Mesenchymal stem cell (in vitro differentiated cells and primary cell): ENCODE results near the gene KBTBD12.
"Not testable (repeated sequence)": the region's sequence is repeated elsewhere in the genome, so short reads cannot be mapped to it uniquely, and the experiment has no call there.

Experiments
- DNase-seq: peaks from one replicate; pipeline ENCODE4 v3.0.0-alpha.2; 2013
- H2AFZ ChIP-seq: one replicate; pipeline ENCODE4 v1.6.1; 2013; ENCODE audit warnings: low read depth, mild to moderate bottlenecking, control low read depth, inconsistent platforms, low read length, moderate library complexity
- H2AK5ac ChIP-seq: 2 replicates; pipeline ENCODE4 v1.6.1; 2013; ENCODE audit warnings: low read length, moderate library complexity, mild to moderate bottlenecking, inconsistent platforms; ENCODE audit not compliant: severe bottlenecking
- H2BK120ac ChIP-seq: one replicate; pipeline ENCODE4 v1.6.1; 2013; ENCODE audit warnings: low read depth, mild to moderate bottlenecking, inconsistent platforms, low read length, moderate library complexity
- H2BK12ac ChIP-seq, 2 experiments: one replicate each; pipeline ENCODE4 v1.6.1; 2013; ENCODE audit warnings: inconsistent platforms in 2 of 2, low read length in 2 of 2, mild to moderate bottlenecking in 2 of 2, moderate library complexity in 2 of 2, control low read depth in 1 of 2
- H2BK15ac ChIP-seq: one replicate; pipeline ENCODE4 v1.6.1; 2013; ENCODE audit warnings: mild to moderate bottlenecking, low read depth, inconsistent platforms; ENCODE audit not compliant: poor library complexity, severe bottlenecking
- H2BK5ac ChIP-seq: 2 replicates; pipeline ENCODE4 v1.6.1; 2013; ENCODE audit warnings: low read depth, mild to moderate bottlenecking, low read length, control low read depth, inconsistent platforms; ENCODE audit not compliant: poor library complexity, severe bottlenecking
- H3K14ac ChIP-seq, 2 experiments: one replicate each; pipeline ENCODE4 v1.6.1; 2013; ENCODE audit warnings: inconsistent platforms in 2 of 2, low read length in 2 of 2, control low read depth in 1 of 2, mild to moderate bottlenecking in 1 of 2, moderate library complexity in 1 of 2
- H3K18ac ChIP-seq, 2 experiments: one replicate each; pipeline ENCODE4 v1.6.1; 2013; ENCODE audit warnings: inconsistent platforms in 2 of 2, low read length in 2 of 2, control low read depth in 1 of 2, low read depth in 1 of 2, mild to moderate bottlenecking in 1 of 2
- H3K23ac ChIP-seq, 2 experiments: one replicate each; pipeline ENCODE4 v1.6.1; 2013; ENCODE audit warnings: inconsistent platforms in 2 of 2, low read length in 2 of 2, mild to moderate bottlenecking in 2 of 2, moderate library complexity in 2 of 2, control low read depth in 1 of 2
- H3K27ac ChIP-seq: 2 replicates; pipeline ENCODE4 v1.5.1; 2013; ENCODE audit warnings: mild to moderate bottlenecking, moderate library complexity, low read length, control low read depth, inconsistent platforms; ENCODE audit not compliant: poor library complexity, severe bottlenecking
- H3K27me3 ChIP-seq, 2 experiments: 2 replicates each; pipeline versions ENCODE4 v1.6.1 to v1.7.0; 2013; ENCODE audit warnings: low read length in 2 of 2, mild to moderate bottlenecking in 2 of 2, moderate library complexity in 2 of 2, control low read depth in 1 of 2, inconsistent platforms in 1 of 2; ENCODE audit not compliant: control insufficient read depth in 1 of 2, insufficient read depth in 1 of 2
- H3K36me3 ChIP-seq, 2 experiments: 2 replicates each; pipeline versions ENCODE4 v1.6.1 to v1.7.0; 2013; ENCODE audit warnings: low read length in 2 of 2, control low read depth in 1 of 2, inconsistent platforms in 1 of 2, low read depth in 1 of 2, mild to moderate bottlenecking in 1 of 2; ENCODE audit not compliant: insufficient read depth in 2 of 2, control insufficient read depth in 1 of 2
- H3K4ac ChIP-seq, 2 experiments: one replicate each; pipeline ENCODE4 v1.6.1; 2013; ENCODE audit warnings: inconsistent platforms in 2 of 2, low read length in 2 of 2, mild to moderate bottlenecking in 2 of 2, moderate library complexity in 2 of 2, control low read depth in 1 of 2, low read depth in 1 of 2
- H3K4me1 ChIP-seq: 2 replicates; pipeline ENCODE4 v1.6.1; 2013; ENCODE audit warnings: low read depth, low read length, control low read depth; ENCODE audit not compliant: control insufficient read depth, insufficient read depth
- H3K4me2 ChIP-seq: 2 replicates; pipeline ENCODE4 v1.6.1; 2013; ENCODE audit warnings: low read length, mild to moderate bottlenecking, inconsistent platforms; ENCODE audit not compliant: poor library complexity, severe bottlenecking
- H3K4me3 ChIP-seq, 2 experiments: 2 replicates each; pipeline versions ENCODE4 v1.5.1 to v1.7.0; 2013; ENCODE audit warnings: low read length in 2 of 2, mild to moderate bottlenecking in 2 of 2, control low read depth in 1 of 2, low read depth in 1 of 2; ENCODE audit not compliant: insufficient read depth in 1 of 2
- H3K79me1 ChIP-seq: replicated peaks from 2 replicates; pipeline ENCODE4 v1.6.1; 2013; ENCODE audit warnings: mild to moderate bottlenecking, control low read depth, low read length, inconsistent platforms; ENCODE audit not compliant: poor library complexity, severe bottlenecking
- H3K9ac ChIP-seq: 2 replicates; pipeline ENCODE4 v1.7.0; 2013; ENCODE audit warnings: mild to moderate bottlenecking, low read length, moderate library complexity
- H3K9me3 ChIP-seq: 2 replicates; pipeline ENCODE4 v1.7.0; 2013; ENCODE audit warnings: mild to moderate bottlenecking, low read length; ENCODE audit not compliant: control insufficient read depth
- H4K8ac ChIP-seq: one replicate; pipeline ENCODE4 v1.6.1; 2013; ENCODE audit warnings: inconsistent platforms, mild to moderate bottlenecking, low read length, moderate library complexity
- H4K91ac ChIP-seq: one replicate; pipeline ENCODE4 v1.6.1; 2013; ENCODE audit warnings: mild to moderate bottlenecking, low read length, inconsistent platforms
- WGBS: methylation state at CpG from one replicate; pipeline ENCODE4 v1.1.7; 2013; ENCODE audit warnings: mixed read lengths; 5-methylcytosine and 5-hydroxymethylcytosine counted together

The KBTBD12 gene

DNA sequence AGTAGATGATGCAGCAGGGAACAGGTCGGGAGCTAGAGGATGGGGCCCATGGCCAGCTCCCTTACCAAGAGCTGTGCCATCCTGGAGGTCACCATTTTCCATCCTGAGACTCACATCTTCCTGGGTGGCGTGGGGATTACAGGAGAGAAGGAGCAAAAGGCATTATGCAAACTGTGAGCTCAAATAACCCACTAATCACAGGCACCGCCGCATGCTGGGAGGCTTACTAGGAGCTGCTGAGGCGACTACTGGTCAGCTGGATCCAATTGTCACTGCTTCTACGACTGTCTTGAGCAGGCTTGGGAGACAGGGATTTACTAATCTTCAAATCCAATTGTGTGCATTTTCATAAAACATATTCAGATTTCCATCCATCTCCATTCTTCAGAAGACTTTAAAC lies 12.5 kb upstream of the KBTBD12 start:
- no peak overlapping the region for H3K4me3 ChIP-seq
- peaks cover 31 to 34% of the 10 kb centered on the region in 2 experiments for H3K27me3 ChIP-seq
- H3K79me1 ChIP-seq: no peaks in the 10 kb centered on the region
- WGBS: 70% methylated on average over 6 of the region's 6 CpGs
- H4K8ac ChIP-seq: no peak overlapping the region
- H3K36me3 ChIP-seq: no peaks in the 10 kb centered on the region
- no peak overlapping the region for H3K4ac ChIP-seq
- no peak for DNase-seq
- no peak overlapping the region for H3K4me2 ChIP-seq
- no peak overlapping the region for H2AK5ac ChIP-seq
- no peak overlapping the region for H2AFZ ChIP-seq
- no peak overlapping the region for H3K18ac ChIP-seq
- peak overlapping the region; percentile 27 for H4K91ac ChIP-seq
- no peak overlapping the region for H3K9ac ChIP-seq
- no peak overlapping the region for H2BK15ac ChIP-seq
- no peak overlapping the region for H2BK12ac ChIP-seq
- H2BK5ac ChIP-seq: no peak overlapping the region
- H2BK120ac ChIP-seq: no peak overlapping the region
- peaks cover 11% of the 10 kb centered on the region for H3K9me3 ChIP-seq
- peaks cover 3% of the 10 kb centered on the region for H3K4me1 ChIP-seq
- no peak overlapping the region for H3K14ac ChIP-seq
- no peak overlapping the region for H3K27ac ChIP-seq
- no peak overlapping the region for H3K23ac ChIP-seq

DNA sequence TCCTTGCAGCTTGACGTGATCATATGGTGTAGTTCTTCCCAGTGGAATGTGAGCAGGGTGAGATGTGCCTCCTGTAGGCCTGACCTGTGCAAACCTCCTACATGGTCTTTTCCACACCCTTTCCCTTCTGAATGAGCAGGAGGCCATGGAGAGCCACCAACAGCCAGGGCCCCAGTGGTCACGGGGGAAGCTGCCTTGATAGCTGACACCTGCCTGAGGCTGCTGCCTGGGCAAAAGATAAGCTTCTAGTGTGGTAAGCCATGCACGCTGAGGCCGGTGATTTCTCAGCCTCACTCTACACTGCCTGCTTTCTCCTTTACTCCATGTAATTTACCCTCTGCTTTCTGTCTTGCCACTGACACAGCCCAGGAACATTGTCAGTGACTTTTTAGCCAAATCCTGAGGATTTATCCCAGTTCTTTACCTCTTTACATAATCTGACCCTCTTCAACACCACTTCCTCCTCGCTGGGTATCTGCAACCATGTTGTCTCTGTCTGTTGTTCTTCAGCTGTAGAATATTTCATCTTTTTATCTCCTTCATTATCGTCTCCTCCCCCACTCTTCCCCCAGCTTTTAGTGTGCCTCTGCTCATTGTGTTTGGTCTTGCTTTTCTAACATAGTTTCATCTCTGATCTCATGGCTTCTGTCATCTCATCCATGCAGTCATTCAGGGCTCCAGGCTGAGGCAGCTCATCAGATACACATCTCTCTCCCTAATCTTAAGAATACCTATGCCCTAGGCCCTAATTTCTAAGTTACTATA lies 11.2 kb upstream of the KBTBD12 start:
- H4K8ac ChIP-seq: no peak overlapping the region
- no peaks in the 10 kb centered on the region for H3K79me1 ChIP-seq
- H2AFZ ChIP-seq: no peak overlapping the region
- H3K27ac ChIP-seq: no peak overlapping the region
- no peak overlapping the region for H3K4ac ChIP-seq
- H3K36me3 ChIP-seq: no peaks in the 10 kb centered on the region
- no peak overlapping the region for H2BK12ac ChIP-seq
- H3K4me1 ChIP-seq: peaks cover 3% of the 10 kb centered on the region
- no peak overlapping the region for H2BK120ac ChIP-seq
- no peak overlapping the region for H3K14ac ChIP-seq
- H2AK5ac ChIP-seq: no peak overlapping the region
- H3K27me3 ChIP-seq: peaks cover 36 to 46% of the 10 kb centered on the region in 2 experiments
- H3K18ac ChIP-seq: no peak overlapping the region
- H3K4me2 ChIP-seq: no peak overlapping the region
- DNase-seq: no peak
- H2BK15ac ChIP-seq: no peak overlapping the region
- H4K91ac ChIP-seq: no peak overlapping the region
- 75% methylated on average over 6 of the region's 6 CpGs for WGBS
- peaks cover 11% of the 10 kb centered on the region for H3K9me3 ChIP-seq
- no peak overlapping the region for H2BK5ac ChIP-seq
- H3K4me3 ChIP-seq: no peak overlapping the region
- H3K9ac ChIP-seq: no peak overlapping the region
- no peak overlapping the region for H3K23ac ChIP-seq

DNA sequence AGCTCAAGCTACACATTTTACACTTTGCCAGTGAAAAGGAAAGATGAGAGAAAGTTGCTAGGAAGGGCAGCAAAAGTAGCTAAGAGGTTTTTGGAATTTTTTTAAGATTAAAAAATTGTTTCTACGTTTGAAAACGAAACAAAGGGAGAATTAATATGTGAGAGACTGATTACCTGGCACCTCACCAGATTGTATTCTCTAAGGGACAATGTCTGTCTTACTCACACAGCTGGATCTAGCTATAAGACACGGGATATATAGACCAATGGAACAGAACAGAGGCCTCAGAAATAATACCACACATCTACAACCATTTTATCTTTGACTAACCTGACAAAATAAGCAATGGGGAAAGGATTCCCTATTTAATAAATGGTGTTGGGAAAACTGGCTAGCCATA lies 9.5 kb upstream of the KBTBD12 start:
- no peak overlapping the region for H2BK5ac ChIP-seq
- WGBS: 50% methylated on average over 2 of the region's 3 CpGs
- H3K36me3 ChIP-seq: no peaks in the 10 kb centered on the region
- no peak overlapping the region for H2BK15ac ChIP-seq
- H3K4me2 ChIP-seq: no peak overlapping the region
- no peak overlapping the region for H3K4me3 ChIP-seq
- H2BK120ac ChIP-seq: no peak overlapping the region
- H3K4me1 ChIP-seq: no peaks in the 10 kb centered on the region
- H2AK5ac ChIP-seq: no peak overlapping the region
- no peak overlapping the region for H4K91ac ChIP-seq
- no peak for DNase-seq
- H3K27me3 ChIP-seq: peaks cover 53 to 58% of the 10 kb centered on the region in 2 experiments
- no peak overlapping the region for H3K27ac ChIP-seq
- H3K9me3 ChIP-seq: peaks cover 11% of the 10 kb centered on the region
- no peak overlapping the region for H3K23ac ChIP-seq
- H3K14ac ChIP-seq: no peak overlapping the region
- no peak overlapping the region for H3K4ac ChIP-seq
- H3K18ac ChIP-seq: no peak overlapping the region
- H4K8ac ChIP-seq: no peak overlapping the region
- H2AFZ ChIP-seq: no peak overlapping the region
- no peaks in the 10 kb centered on the region for H3K79me1 ChIP-seq
- H2BK12ac ChIP-seq: no peak overlapping the region
- H3K9ac ChIP-seq: no peak overlapping the region

DNA sequence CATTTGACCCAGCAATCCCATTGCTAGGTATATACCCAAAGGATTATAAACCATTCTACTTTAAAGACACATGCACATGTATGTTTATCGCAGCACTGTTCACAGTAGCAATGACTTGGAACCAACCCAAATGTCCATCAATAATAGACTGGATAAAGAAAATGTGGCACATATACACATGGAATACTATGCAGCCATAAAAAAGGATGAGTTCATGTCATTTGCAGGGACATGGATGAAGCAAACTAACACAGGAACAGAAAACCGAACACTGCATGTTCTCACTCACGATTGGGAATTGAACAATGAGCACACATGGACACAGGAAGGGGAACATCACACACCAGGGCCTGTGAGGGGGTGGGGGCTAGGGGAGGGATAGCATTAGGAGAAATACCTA lies 8.4 kb upstream of the KBTBD12 start:
- peaks cover 62 to 64% of the 10 kb centered on the region in 2 experiments for H3K27me3 ChIP-seq

More for the DNA sequence above, 8.4 kb upstream of the KBTBD12 start:
- H3K36me3 ChIP-seq, H3K4me2 ChIP-seq, H3K23ac ChIP-seq, H2BK120ac ChIP-seq, H4K8ac ChIP-seq, H4K91ac ChIP-seq, DNase-seq, H3K9ac ChIP-seq, H3K79me1 ChIP-seq, H2AK5ac ChIP-seq, H2AFZ ChIP-seq, H3K4me3 ChIP-seq, H3K4me1 ChIP-seq, H2BK5ac ChIP-seq, H2BK15ac ChIP-seq, H3K18ac ChIP-seq, H3K14ac ChIP-seq, H3K4ac ChIP-seq, H2BK12ac ChIP-seq, H3K27ac ChIP-seq: not testable (repeated sequence)
- H3K9me3 ChIP-seq: peaks cover 10% of the 10 kb centered on the region
- WGBS: 80% methylated on average over 2 of the region's 3 CpGs
